NCI-H2171 treated with DMSO at 0.1 percent for 48 hours (cell line): Measurements from ENCODE around the gene MRM2.

Experiments used
- DNase-seq: peaks from one replicate; lab custom pipeline; 2025; lab: John Stamatoyannopoulos, UW

Gene MRM2

GRCh38 chr7:2185715-2186114 is 56.3 kb downstream of the MRM2 start:
- no peak for DNase-seq
